GM21528 (cell line): Measurements from ENCODE around the gene CST6.

Experiments
- ATAC-seq: cut with Tn5 transposase; IDR thresholded peaks from one replicate; pipeline ENCODE4 v1.9.1; 2021; ENCODE audit warnings: mild to moderate bottlenecking, moderate library complexity; ENCODE audit not compliant: unreplicated experiment, low FRiP score

CST6 gene

GRCh38 chr11:66042996-66043906 is 31.4 kb downstream of the CST6 start:
- ATAC-seq = no peak

DNA sequence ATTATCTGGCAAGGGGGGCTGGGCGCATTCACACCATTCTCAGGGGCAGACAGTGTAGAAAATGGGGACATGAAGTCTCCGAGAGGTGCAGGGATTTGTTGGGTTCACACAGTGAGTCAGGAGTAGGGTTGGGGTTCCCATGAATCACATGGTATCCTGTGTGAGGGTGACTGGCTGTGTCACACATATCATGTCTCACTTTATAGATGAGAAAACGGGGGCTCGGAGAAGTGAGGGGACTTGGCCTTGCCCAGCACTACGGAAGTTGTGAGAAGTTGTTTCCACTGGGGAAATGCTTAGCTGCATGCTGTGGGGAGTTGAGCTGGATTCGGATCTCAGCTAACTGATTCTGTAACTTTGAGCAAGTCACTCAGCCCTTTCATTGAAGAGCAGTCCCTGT is 32.9 kb downstream of the CST6 start:
- ATAC-seq = no peak

DNA sequence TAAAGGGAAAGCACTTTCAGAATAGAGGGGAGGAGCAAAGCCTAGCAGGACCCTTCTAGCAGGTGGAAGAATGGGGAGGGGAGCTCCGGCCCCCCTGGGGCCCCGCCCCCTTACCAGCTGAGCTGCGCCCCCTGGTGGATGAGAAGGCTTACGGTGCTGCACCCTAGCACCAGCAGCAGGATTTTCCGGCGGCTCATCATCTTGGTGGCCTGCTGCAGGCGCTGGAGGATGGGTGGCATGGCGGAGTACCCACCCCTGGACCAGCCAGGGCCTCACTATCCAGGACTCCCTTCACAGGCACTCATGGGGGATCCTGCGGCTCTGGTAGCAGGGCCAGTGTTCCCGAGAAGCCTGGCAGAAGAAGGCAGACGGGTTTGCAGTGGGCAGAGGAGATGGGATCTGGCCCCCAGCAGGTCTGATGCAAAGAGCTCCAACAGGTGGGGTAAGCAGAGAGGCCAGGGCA is 33.4 kb downstream of the CST6 start:
- ATAC-seq = no peak

- no peak for ATAC-seq
Observed at GRCh38 chr11:66046901-66047300, 35.1 kb downstream of the CST6 start.

DNA sequence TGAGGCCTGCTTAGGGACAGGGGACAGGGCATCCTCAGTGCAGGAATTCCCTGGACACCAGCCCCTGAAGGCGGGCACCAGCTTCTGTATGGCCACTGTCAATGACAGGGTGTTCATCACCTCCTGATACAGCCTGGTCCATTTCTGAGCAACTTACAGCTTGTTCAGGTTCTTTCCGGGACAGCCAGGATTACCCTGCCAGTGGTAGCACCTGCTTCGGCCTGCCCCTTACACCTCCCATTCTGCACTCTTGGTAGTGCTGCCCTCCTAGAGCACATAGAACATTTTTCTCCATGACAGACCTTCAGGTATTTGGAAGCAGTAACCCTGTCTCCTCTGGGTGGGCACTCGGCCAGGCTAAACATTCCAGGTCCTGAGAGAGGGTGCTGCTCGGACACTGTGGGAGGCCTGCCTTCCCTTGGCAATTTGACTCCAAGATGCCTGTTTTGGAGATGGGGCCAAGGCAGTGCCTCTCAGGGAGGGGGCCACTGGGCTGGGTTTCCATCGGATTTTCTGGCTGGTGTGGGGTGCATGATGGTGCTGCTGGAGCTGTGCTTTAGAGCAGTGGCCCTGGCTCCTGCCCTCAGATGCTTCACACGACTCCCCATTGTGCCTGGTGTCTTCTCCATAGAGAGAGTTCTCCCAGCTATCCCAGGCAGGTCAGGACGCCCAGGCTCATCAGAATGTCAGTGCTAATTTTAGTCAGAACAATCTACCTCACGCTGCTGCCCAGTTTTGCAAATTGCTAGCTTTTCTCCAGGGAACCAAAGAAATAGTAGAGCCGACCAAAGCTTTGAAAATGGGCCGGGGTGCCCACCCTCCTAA is 35.9 kb downstream of the CST6 start:
- no peak for ATAC-seq

GRCh38 chr11:66048547-66049323 is 36.9 kb downstream of the CST6 start, which contains the start of gene GAL3ST3:
GAL3ST3 (minus strand) TSS chr11:66049161; CDS start chr11:66045415, 3,746 bp downstream.
- ATAC-seq = no peak

DNA sequence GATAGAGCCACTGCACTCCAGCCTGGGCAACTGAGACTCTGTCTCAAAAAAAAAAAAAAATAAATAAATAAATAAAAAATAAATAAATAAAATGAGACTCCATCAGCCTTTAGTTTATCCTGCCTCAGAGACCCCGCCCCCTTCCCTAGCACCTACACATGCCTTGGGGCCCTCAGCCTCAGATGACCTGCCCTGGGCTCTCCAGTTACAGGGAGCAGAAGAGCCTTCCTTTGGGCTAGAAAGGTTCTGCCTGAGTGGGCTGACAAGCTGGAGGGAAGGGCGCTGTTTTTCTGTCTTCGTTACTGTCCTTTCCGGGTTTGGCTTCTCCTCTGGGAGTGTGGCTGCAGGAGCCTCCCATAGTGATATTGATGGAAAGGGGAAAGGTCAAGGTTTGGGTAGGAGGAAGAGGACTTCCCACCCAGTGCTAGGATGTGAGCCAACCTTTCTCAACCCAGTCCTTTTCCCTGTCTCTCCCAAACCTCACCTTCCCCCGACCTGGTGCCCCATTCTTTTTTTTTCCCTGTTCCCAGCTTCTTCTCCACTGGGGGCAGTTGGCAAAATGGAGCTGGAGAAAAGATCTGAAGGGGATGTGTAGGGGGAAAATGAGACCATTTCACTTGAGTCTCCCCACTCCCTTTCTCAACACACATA is 38.9 kb downstream of the CST6 start:
- no peak for ATAC-seq

DNA sequence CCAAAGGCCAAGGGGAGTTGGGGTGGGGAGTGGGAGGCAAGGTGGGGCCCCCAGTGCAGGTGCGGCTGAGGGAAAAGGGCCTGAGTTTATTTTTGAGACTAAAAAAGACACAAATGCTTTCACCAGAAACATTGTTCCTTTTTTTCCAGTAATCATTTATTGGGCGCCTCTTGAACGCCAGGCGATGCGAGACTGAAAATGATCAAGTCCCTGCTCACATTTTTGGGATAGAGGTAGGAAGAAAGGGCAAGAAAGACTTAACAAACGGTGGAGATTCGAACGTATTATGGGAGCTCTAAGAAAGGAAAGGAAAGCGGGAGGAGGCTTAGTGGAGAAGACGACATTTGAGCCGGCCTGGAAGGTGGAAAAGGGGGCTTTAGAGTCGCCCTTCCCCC is 39.6 kb downstream of the CST6 start:
- no peak for ATAC-seq

- peak; percentile 93 for ATAC-seq
Observed at GRCh38 chr11:66051766-66052663, 40.2 kb downstream of the CST6 start, which contains the start of gene SF3B2. SF3B2 (plus strand) TSS chr11:66052364; CDS start chr11:66052385, 21 bp downstream.

DNA sequence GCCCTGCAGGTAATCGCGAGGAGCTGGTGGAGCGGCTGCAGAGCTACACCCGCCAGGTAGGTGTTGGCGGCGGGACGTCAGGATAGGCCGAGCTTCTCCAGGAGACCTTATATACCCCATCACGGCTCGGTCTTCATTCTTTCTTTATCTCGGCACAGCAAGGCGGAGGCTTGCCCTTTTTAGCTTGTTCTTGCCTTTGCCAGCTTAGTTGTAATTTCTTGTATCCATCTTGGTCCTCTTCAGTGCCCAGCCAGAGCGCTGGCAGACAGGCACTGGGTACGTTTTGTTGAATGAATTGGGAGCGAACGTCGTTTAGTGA is 40.8 kb downstream of the CST6 start:
- no peak for ATAC-seq

DNA sequence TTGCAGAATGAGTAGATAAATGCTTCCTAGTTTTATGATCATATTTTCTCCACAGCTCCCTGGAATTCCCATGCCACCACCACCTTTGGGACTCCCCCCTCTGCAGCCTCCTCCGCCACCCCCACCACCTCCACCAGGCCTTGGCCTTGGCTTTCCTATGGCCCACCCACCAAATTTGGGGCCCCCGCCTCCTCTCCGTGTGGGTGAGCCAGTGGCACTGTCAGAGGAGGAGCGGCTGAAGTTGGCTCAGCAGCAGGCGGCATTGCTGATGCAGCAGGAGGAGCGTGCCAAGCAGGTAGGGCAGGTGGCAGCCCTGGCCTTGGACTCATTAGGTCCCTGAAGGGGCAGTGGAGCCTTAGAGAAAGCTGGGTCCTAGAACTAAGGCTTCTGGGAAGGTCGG is 43.2 kb downstream of the CST6 start:
- ATAC-seq = no peak

DNA sequence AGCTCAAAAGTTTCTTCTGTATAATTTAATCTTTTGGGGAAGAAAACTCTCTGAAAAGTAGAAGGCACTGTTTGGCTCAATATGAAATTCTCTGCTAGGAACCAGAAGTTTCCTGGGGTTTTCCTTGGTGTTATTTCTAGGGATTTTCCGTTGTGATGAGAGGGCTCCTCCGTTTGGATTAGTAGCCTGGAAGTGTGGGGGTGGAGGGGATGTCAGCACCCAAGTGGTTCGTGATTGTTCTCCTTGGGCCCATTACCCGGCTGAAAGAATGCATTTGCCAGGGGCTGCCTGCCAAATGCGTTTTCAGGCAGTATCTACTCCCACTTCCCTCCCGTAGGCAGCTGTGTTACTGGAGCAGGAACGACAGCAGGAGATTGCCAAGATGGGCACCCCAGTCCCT is 44.7 kb downstream of the CST6 start:
- no peak for ATAC-seq

GRCh38 chr11:66059966-66060680 is 48.3 kb downstream of the CST6 start:
- no peak for ATAC-seq

GRCh38 chr11:66061268-66061667 is 49.5 kb downstream of the CST6 start:
- no peak for ATAC-seq

DNA sequence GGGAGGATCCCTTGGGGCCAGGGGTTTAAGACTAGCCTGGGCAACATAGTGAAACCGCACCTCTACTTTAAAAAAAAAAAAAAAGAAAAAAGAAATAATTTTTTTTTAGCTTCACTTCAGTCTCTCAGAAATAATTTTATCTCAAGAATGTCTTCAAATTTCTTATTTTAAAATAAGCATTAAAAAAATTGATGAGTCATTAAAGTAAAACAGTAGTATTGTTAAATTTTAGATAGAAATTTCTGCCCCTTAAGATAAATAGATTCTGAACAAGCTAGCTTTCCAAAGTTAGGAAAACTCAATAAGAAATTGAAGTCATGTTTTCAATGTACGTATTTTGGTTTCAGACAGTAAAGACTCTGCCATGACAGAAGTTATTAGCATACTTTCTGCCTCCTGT is 50.6 kb downstream of the CST6 start:
- ATAC-seq = no peak
